ENCODE results near the gene CECR2.
"Not testable (repeated sequence)": the region's sequence is repeated elsewhere in the genome, so short reads cannot be mapped to it uniquely, and the experiment has no call there.

Gene CECR2

DNA sequence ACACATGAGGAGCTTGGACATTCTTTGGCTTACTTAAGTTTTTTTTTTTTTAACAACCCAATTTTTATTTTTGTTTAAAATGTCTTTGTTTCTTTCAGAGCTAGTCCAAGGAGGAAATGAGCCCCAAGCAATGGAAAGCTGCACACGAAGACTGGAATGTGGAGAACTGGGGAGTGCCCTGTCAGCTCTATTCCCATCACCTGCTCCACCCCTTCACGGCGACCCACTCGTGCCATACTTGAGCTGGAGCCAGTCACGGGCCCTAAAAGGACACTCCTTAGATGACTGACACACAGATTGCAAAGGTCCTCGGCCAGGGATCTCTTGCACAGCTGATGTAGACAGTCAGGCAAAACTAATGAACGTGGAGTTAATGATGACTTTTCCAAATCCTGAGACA, 183.5 kb downstream of the CECR2 start:
- Histone ChIP-seq H3K27me3 (ENCODE audit: insufficient read depth, poor library complexity, severe bottlenecking) (no peaks in the 10 kb centered on the region), H3K36me3 (ENCODE audit: low read depth) (no peaks in the 10 kb centered on the region), H3K9me3 (ENCODE audit: severe bottlenecking) (no peaks in the 10 kb centered on the region), H3K27ac (ENCODE audit: poor library complexity, severe bottlenecking) (no peak overlapping the region), H3K4me3 (ENCODE audit: severe bottlenecking) (no peak overlapping the region), H3K4me1 (ENCODE audit: insufficient read depth, poor library complexity, severe bottlenecking) (no peaks in the 10 kb centered on the region)
- TF ChIP-seq, protein P1, sequence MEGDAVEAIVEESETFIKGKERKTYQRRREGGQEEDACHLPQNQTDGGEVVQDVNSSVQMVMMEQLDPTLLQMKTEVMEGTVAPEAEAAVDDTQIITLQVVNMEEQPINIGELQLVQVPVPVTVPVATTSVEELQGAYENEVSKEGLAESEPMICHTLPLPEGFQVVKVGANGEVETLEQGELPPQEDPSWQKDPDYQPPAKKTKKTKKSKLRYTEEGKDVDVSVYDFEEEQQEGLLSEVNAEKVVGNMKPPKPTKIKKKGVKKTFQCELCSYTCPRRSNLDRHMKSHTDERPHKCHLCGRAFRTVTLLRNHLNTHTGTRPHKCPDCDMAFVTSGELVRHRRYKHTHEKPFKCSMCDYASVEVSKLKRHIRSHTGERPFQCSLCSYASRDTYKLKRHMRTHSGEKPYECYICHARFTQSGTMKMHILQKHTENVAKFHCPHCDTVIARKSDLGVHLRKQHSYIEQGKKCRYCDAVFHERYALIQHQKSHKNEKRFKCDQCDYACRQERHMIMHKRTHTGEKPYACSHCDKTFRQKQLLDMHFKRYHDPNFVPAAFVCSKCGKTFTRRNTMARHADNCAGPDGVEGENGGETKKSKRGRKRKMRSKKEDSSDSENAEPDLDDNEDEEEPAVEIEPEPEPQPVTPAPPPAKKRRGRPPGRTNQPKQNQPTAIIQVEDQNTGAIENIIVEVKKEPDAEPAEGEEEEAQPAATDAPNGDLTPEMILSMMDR (IDR thresholded peaks at IDR 0.05; ENCODE audit: poor library complexity, severe bottlenecking): no peak
- ATAC-seq (ENCODE audit: low read depth) (no peak), DNase-seq (ENCODE audit: low spot score) (no peak)

- H3K4me1 ChIP-seq (ENCODE audit: insufficient read depth, poor library complexity, severe bottlenecking): no peaks in the 10 kb centered on the region
- H3K27ac ChIP-seq (ENCODE audit: poor library complexity, severe bottlenecking): no peak overlapping the region
- no peak overlapping the region for H3K4me3 ChIP-seq (ENCODE audit: severe bottlenecking)
- no peak for ATAC-seq (ENCODE audit: low read depth)
- no peak for DNase-seq (ENCODE audit: low spot score)
- H3K27me3 ChIP-seq (ENCODE audit: insufficient read depth, poor library complexity, severe bottlenecking): no peaks in the 10 kb centered on the region
- TF ChIP-seq, protein P1 (IDR thresholded peaks at IDR 0.05; ENCODE audit: poor library complexity, severe bottlenecking): no peak
- H3K36me3 ChIP-seq (ENCODE audit: low read depth): no peaks in the 10 kb centered on the region
- H3K9me3 ChIP-seq (ENCODE audit: severe bottlenecking): no peaks in the 10 kb centered on the region
Observed at GRCh38 chr22:17554814-17555213, 185.6 kb downstream of the CECR2 start.

- no peak overlapping the region for H3K4me3 ChIP-seq (ENCODE audit: severe bottlenecking)
- no peaks in the 10 kb centered on the region for H3K4me1 ChIP-seq (ENCODE audit: insufficient read depth, poor library complexity, severe bottlenecking)
- no peak for DNase-seq (ENCODE audit: low spot score)
- no peak overlapping the region for H3K27ac ChIP-seq (ENCODE audit: poor library complexity, severe bottlenecking)
- no peaks in the 10 kb centered on the region for H3K9me3 ChIP-seq (ENCODE audit: severe bottlenecking)
- no peak for ATAC-seq (ENCODE audit: low read depth)
- no peaks in the 10 kb centered on the region for H3K27me3 ChIP-seq (ENCODE audit: insufficient read depth, poor library complexity, severe bottlenecking)
- TF ChIP-seq, protein P1 (IDR thresholded peaks at IDR 0.05; ENCODE audit: poor library complexity, severe bottlenecking): no peak
- no peaks in the 10 kb centered on the region for H3K36me3 ChIP-seq (ENCODE audit: low read depth)
Observed at GRCh38 chr22:17559188-17559587, 189.9 kb downstream of the CECR2 start.

GRCh38 chr22:17562906-17563870, 193.9 kb downstream of the CECR2 start, which contains the start of gene SLC25A18:
Gene SLC25A18 (plus strand): TSS chr22:17563498. CDS start chr22:17579945, 16,447 bp downstream.
- no peak for DNase-seq (ENCODE audit: low spot score)
- Histone ChIP-seq H3K27ac (ENCODE audit: poor library complexity, severe bottlenecking) (no peak within 1 kb of the TSS), H3K9me3 (ENCODE audit: severe bottlenecking) (no peaks in the 10 kb centered on the region), H3K4me1 (ENCODE audit: insufficient read depth, poor library complexity, severe bottlenecking) (no peaks in the 10 kb centered on the region), H3K36me3 (ENCODE audit: low read depth) (no peaks in the 10 kb centered on the region), H3K27me3 (ENCODE audit: insufficient read depth, poor library complexity, severe bottlenecking) (no peaks in the 10 kb centered on the region), H3K4me3 (ENCODE audit: severe bottlenecking) (no peak within 1 kb of the TSS)
- no peak for ATAC-seq (ENCODE audit: low read depth)
- TF ChIP-seq, protein P1 (IDR thresholded peaks at IDR 0.05; ENCODE audit: poor library complexity, severe bottlenecking): no peak

- TF ChIP-seq, protein P1 (IDR thresholded peaks at IDR 0.05; ENCODE audit: poor library complexity, severe bottlenecking): no peak
- no peak for ATAC-seq (ENCODE audit: low read depth)
Observed at GRCh38 chr22:17563936-17564391, 194.7 kb downstream of the CECR2 start.

DNA sequence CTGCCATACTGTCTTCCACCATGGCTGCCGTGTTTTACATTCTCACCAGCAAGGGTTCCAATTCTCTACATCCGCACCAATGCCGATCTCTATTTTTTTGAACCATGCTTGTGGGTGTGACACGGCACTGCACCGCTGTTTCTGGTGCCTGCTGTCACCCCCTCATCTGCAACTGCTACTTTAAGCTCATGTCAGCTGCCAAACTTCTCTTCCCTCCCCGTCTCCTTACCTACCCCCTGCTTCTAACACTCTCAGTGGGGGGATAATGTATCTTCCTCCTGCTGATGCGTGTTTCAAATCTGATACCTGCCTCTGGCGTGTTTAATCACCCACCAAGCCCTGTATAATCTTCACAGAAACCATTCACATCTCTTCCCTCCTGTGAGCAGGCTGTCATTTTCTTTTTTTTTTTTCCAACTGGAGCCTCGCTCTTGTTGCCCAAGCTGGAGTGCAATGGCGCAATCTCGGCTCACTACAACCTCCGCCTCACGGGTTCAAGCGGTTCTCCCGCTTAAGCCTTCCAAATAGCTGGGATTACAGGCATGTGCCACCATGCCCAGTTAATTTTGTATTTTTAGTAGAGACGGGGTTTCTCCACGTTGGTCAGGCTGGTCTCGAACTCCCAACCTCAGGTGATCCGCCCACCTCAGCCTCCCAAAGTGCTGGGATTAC, 196.9 kb downstream of the CECR2 start:
- H3K27me3 ChIP-seq (ENCODE audit: insufficient read depth, poor library complexity, severe bottlenecking); DNase-seq (ENCODE audit: low spot score); H3K36me3 ChIP-seq (ENCODE audit: low read depth); ATAC-seq (ENCODE audit: low read depth); H3K9me3 ChIP-seq (ENCODE audit: severe bottlenecking); H3K27ac ChIP-seq (ENCODE audit: poor library complexity, severe bottlenecking); H3K4me3 ChIP-seq (ENCODE audit: severe bottlenecking): not testable (repeated sequence)
- peaks cover 15% of the 10 kb centered on the region for H3K4me1 ChIP-seq (ENCODE audit: insufficient read depth, poor library complexity, severe bottlenecking)

More at GRCh38 chr22:17563936-17564391, 194.7 kb downstream of the CECR2 start:
- Histone ChIP-seq H3K27ac (ENCODE audit: poor library complexity, severe bottlenecking) (no peak overlapping the region), H3K4me1 (ENCODE audit: insufficient read depth, poor library complexity, severe bottlenecking) (no peaks in the 10 kb centered on the region), H3K36me3 (ENCODE audit: low read depth) (no peaks in the 10 kb centered on the region), H3K27me3 (ENCODE audit: insufficient read depth, poor library complexity, severe bottlenecking) (no peaks in the 10 kb centered on the region), H3K4me3 (ENCODE audit: severe bottlenecking) (no peak overlapping the region), H3K9me3 (ENCODE audit: severe bottlenecking) (no peaks in the 10 kb centered on the region)
- no peak for DNase-seq (ENCODE audit: low spot score)
